Stimulated activated CD8-positive, alpha-beta memory T cell treated with anti-CD3 and anti-CD28 coated beads, Interleukin-12 subunit alpha, Interleukin-12 subunit beta, amount 100 ng/mL, for 24 hours (primary cell): ENCODE results near the gene GLIPR1L1.
"Not testable (repeated sequence)": the region's sequence is repeated elsewhere in the genome, so short reads cannot be mapped to it uniquely, and the experiment has no call there.

ENCODE experiments used
- DNase-seq: peaks from one replicate; pipeline ENCODE4 v3.0.0-alpha.2; 2020; ENCODE audit errors: extremely low read depth

GLIPR1L1 gene, protein sequence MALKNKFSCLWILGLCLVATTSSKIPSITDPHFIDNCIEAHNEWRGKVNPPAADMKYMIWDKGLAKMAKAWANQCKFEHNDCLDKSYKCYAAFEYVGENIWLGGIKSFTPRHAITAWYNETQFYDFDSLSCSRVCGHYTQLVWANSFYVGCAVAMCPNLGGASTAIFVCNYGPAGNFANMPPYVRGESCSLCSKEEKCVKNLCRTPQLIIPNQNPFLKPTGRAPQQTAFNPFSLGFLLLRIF

DNA sequence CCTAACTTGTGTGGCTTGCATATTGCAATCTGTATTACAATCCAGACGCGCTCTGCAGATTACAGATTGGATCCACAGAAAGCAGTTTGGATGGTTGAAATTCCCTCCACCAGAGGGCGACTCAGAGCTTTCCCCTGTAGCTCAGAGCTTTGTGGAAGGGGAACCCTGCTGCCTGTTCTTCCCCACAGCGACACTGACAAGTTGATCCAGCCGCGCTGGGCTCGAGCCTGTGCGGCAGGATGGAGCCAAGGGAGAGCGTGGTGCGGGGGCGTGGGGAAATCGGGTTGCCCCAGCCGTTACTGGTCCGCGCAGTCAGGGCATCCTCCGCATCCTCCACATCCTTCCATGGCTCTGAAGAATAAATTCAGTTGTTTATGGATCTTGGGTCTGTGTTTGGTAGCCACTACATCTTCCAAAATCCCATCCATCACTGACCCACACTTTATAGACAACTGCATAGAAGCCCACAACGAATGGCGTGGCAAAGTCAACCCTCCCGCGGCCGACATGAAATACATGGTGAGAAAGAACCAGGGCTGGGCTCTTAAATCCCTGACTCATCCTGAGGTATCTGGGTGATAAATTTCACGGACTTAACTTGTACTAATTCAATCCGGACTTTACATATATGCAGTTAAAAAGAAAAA, at the start of gene GLIPR1L1:
TSS of gene GLIPR1L1 (plus strand) at position 287 of the 647 bp plus-strand sequence. CDS start at position 346, 59 bp downstream.
- peak; percentile 61 for DNase-seq

DNA sequence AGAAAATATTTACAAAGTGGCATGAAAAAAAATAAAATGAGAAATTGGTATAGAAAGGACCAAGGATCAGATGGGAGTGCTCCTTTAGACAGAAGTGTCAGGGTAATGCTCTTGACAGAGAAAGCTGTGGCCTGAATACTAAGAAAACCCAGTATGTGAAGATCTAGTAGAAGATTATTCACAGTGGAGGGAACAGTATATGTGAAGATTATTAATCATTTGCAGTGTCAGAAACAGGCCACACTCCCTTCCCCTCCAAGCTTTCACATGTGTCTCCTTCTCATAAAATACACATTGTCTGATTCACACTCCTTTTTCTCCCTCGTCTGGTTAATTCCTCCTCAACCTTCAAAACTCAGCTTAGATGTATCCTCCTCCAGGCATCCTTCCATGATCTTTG, 45.6 kb upstream of the GLIPR1L1 start:
- DNase-seq = no peak

DNA sequence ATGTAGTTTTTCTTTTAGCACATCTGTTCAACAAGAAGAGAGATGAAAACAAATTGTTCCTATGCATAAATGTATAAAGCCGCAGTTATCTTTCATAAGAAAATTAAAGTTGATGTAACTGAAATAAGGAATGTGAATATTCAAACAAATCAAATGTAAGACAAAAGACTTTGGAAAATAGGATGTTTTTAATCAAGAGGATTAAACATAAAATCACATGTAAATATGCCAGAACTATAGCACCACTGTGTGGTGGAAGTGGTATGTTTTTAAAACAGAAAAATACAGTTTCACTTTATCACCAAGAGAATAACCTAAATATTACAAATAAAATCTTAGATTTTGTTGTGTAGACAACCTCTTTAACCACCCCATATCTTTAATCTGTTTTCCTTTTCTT, 44.7 kb upstream of the GLIPR1L1 start:
- DNase-seq = no peak

DNA sequence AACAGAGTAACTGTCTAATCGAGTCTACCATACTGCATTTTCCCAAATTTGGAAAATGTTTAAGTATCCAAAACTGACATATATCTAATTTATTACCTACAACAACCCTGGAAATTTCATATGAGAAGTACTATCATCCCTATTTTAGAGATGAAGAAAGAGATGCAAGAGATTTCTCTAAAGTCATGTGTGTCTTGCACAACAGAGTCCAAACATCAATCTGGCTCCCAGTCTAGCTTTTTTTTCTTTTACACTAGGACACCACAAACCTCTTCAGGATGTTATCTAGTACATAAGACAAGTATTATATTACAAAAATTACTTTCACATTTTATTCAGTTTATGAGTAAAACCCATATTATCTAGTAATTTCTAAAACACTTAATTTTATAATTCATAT, 43.5 kb upstream of the GLIPR1L1 start:
- DNase-seq = no peak

DNA sequence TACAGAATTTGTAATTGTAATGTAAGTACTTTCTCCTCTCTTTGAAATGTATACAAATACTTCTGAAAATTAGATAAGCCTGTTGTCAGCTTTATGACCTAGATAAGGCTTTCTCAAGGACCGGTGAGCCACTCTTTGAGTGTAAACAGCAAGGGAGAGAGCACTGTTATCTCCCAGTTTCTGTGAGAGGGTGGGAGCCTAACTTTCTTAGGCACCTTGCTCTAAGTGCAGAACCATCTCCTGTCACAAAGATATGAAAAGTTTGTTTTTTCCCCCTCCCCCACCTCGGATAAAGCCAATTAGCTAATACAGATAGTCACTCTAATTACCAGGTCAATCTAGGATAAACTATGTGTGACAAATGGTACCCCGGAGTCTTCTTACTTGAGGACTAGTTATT, 40.1 kb upstream of the GLIPR1L1 start:
- no peak for DNase-seq

DNA sequence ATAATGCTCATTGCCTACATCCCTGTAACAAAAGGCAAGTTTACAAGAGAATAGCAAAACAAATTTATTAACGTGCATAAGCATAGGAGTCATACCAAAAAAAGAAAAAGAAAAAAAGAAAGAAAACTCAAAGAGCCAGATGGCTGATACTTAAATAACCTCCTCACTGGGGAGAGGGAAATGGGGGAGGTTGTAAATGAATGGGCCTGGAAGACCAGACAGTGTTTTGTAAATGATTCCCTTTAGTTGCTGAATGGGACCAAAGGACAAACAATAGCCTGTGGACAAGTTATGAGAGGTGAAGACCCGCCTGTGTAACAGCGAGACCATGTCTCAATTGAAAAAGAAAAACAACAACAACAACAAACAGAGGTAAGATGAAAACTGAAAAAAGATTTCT, 39.7 kb upstream of the GLIPR1L1 start:
- DNase-seq = no peak

DNA sequence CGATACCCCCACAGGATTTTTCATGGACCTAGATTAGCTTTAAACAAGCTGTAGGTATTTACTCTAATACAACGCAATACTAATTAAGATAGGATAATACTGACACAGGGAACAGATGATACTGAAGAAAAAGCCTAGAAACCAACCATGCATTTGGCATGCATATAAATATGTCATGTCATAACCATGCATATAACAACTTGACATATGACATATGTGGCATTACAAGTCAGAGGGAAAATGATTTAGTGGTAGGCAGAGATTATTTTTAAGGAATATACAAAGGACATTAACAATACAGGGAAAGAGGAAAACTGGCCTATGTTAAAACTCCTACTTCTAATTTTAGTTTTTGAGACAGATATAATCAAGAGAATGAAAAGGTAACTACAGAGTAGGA, 32.2 kb upstream of the GLIPR1L1 start:
- DNase-seq = no peak

DNA sequence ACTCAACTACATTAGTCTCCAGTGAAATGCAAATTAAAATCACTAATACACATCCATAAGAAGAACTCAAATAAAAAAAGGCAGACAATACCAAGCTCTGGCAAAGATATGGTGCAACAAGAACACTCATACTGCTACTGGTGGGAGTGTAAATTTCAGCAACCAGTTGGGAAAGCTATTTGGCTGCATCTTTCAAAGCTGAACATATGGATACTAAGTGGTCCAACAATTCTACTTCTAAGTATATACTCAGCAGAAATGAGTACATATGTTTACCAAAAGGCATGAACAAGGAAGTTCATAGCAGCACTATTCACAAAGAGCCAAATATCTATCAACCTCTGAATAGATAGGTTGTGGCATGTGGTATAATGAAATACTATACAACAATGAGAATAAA, 31.7 kb upstream of the GLIPR1L1 start:
- no peak for DNase-seq

DNA sequence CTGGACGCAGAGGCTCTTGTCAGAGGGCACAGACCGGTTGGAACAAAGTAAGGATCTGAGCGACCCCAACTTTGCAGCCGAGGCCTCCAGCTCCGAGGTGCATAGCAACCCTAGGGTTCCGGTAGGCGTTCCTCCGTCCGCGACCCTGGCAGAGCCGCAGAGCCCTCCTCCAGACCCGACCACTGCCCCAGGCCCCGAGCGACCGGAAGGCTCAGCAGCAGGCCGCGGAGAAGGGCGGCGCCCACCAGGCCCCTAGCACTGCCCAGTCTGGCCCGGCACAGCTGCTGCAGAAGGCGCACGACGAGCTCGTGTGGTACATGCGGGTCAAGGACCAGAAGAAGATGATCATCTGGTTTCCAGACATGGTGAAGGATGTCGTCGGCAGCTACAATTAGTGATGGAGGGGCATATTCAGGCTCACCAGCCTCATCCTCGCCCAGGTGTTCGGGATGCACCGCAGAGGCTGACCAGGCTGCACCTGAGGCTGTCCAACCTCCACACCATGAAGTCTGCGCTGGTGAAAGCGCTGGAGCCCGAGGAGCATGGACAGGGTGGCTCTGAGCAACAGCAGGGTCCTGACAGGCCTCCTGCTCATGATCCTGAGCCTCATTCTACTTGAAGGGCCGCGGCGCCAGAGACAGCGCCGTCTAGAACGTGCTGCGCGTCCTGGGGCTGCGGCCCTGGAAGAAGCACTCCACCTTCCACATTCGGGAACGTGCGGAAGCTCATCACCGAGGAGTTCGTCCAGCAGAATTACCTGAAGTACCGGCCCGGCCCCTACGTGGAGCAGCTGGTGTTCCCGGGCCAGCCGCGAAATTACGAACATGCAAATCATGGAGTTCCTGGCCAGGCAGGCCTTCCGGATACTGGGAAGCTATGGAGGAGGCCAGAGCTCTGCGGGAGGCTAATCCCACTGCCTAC, 28.8 kb upstream of the GLIPR1L1 start:
- no peak for DNase-seq

DNA sequence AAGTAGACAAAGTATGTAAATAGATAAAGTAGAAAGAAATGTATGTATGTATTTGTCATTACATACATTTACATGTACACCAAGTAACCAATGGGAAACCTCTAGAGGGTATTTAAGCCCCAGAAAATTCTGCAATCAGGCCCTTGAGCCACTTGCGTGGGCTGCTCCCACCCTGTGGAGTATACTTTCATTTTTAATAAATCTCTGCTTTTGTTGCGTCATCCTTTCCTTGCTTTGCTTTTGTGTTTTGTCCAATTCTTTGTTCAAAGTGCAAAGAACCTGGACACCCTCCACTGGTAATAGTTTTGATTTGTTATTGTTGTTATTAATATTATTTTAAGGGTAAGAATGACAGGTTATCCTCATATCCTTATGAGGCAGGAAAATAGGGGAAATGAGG, 26.2 kb upstream of the GLIPR1L1 start:
- no peak for DNase-seq

DNA sequence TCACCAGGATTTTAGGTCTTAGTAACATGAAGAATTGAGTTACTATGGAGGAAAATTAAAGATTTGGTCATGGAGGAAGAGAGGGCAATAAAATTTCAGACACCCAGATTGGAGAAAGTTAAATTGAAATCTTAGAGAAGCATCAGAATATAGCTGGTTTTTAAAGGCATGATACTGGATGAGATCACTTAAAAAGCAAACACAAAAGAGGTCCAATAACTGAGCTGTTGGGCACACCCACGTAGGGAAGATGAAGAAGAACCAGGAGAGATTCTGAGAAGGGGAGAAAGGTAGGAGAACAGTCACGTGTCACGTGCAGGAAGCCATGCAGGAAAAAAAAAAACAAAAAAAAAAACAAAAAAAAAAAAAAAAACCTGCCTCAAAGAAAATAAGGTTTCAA, 23.1 kb upstream of the GLIPR1L1 start:
- DNase-seq = no peak

DNA sequence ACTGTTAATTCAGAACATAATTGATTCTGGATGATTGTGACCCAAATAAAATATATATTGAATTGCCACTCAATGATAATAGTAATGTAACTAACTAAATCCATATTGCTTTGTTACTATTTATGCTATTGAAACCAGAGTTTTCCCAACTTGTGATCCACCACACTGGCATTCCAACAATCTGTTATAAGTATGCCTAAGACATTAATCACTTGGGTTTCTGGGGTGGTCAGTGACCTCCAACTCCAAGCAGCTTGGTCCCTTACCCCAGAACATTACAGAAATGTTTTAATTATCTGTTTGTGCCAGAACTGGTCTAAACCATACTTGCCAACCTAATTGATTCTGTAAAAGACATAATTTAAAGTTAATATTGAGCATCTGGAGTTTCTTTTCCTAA, 19.0 kb upstream of the GLIPR1L1 start:
- no peak for DNase-seq

DNA sequence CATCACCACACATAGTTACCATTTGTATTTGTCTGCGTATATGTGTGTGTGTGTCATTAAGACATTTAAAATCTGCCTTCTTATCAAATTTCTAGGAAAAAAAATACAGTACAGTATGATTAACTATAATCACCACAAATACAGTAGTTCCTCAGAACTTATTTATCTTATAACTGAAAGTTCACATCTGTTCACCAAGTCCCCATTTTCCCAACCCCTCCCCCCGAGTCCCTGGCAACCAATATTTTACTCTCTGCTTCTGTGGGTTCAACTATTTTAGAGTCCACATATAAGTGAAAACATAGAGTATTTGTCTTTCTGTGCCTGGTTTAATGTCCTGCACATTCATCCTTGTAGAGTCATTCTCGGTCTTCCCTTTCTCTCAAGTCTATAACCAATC, 16.7 kb upstream of the GLIPR1L1 start:
- DNase-seq = no peak

DNA sequence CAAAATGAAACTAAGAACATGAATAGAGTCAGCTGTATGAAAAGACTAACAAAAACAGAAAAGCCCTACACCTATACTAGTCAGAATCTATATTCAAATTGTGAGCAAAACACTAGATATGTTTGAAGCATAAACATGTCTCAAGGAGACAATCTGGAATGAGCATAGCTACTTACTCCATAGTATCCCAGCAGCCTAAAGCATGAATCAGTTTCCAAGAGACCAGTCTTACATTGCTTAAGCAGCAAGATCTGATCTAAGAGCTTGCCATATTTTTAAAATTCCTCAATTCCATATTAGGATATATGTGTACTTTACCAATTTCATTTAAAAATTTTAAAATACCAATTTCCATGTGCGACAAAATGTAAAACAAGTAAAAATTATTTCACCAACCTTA, 12.0 kb upstream of the GLIPR1L1 start:
- no peak for DNase-seq

DNA sequence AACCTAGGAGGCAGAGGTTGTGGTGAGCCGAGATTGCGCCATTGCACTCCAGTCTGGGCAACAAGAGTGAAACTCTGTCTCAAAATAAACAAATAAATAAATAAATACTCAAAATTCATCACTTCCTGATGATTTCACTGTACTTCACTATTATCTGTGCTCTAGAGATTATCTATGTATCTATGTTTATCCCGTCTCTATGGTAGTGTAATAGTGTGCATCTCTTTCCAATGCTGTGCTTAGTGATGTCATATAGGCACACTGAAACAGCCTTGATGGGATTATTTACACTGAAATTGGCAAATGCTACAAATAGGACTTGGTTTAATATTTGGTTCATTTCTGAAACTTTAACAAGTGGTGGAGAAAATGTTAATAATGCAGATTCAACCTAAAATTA, 10.8 kb upstream of the GLIPR1L1 start:
- no peak for DNase-seq

DNA sequence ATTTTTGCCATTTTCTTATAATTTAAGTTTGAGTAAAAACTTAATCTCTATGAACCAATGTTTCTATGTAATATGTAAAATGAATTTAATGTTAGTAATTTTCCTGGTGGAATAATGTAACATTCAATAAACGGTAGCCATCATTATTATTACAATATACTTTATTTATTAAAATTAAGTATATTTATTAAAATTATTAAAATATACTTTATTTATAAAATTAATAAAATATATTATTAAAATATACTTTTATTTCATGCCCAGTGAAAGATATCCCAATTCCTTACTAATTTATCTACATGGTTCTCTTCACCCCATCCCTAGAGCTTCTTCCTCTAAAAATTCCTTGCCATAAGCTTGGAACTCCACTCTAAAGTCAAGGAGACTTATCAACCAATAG, 6.8 kb upstream of the GLIPR1L1 start:
- no peak for DNase-seq

DNA sequence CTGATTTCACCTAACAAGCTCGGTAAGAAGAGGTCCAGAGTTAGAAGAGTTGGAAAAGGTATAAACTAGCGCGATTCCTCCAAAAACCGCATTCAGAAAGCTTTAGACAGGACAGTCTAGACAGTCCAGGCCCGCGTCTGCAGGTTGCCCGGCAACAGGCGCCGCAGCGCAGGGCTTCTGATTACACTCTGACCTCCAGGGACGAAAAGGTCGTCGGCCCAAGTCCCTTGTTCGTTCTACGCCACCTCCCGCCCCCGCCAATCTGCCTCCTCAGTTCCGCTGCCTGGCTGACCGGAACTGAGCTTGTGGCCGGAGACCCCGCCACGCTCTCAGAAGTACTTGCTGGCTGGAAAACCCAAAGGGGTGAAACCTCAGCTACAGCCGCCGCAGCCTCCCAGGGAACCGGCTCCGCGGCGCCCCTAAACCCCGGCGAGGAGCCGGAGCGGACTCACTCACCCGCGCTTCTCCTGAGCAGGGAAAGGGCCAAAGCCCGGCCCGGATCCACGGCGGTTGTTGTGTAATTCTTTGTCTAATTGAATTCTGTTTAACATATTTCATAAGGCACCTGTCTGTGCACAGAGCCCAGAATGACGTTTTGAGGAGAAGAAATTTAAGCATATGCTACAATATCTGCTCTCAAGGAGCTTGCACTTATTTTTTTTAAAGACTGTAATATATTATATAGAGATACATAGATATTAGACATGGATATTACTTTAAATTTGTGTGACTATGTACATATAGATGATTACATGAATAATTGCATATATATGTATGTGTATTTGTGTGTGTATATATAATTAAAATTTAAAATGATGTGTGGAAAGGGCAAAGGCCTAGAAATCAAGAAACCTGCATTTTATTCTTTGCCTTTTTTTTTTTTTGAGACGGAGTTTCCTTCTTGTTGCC, 4.3 kb upstream of the GLIPR1L1 start, which contains the start of gene CAPS2:
TSS of gene CAPS2 (minus strand) at position 407 of the 909 bp plus-strand sequence. CDS start 3,826 bp downstream, outside the sequence.
- no peak for DNase-seq

DNA sequence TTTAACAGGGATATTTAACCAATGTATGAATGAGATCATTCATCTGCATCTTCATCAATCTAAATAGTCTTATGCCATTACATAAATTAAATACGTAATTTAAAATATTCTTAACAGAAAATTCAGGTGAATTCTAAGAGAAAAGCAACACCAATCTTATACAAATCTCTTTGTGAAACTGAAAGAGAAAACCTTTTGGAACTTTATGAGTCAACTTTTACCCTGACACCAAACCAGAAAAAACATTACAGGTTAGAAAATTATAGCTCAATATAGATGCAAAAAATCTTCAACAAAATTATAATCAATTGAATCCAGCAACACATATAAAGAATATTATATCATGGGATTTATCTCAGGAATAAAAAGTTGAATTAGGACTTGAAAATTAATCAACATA, 3.4 kb downstream of the GLIPR1L1 start:
- no peak for DNase-seq

DNA sequence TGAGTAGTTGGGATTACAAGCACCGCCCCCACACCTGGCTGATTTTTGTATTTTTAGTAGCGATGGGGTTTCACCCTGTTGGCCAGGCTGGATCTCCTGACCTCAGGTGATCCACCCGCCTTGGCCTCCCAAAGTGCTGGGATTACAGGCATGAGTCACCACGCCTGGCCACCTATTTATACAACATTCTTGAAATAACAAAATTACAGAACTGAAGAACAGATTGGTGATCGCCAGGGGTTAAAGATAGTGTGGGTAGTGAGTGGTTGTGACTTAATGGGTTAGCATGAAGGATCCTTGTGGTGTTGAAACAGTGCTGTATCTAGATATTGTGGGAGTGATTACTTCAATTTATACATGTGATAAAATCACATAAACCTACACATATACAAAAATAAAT, 7.4 kb downstream of the GLIPR1L1 start:
- DNase-seq = no peak

DNA sequence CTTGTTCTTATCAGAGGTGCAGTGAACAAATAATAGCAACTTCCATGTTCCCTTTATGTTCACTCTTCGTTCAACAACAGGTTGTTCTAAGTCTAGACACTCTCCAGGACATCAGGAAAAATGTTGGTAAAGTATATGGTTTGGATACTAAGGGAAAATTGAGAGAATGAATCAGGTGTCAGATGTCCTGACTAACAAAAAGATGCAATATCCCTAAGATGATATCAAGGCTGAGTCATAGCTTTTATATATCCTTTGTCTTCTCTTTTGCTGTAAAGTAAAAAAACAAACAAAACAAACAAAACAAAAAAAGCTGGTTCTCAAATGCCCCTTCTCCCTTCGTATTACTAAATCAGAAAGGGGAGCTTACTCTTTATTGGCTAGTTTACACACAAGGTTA, 11.1 kb downstream of the GLIPR1L1 start:
- DNase-seq = no peak

DNA sequence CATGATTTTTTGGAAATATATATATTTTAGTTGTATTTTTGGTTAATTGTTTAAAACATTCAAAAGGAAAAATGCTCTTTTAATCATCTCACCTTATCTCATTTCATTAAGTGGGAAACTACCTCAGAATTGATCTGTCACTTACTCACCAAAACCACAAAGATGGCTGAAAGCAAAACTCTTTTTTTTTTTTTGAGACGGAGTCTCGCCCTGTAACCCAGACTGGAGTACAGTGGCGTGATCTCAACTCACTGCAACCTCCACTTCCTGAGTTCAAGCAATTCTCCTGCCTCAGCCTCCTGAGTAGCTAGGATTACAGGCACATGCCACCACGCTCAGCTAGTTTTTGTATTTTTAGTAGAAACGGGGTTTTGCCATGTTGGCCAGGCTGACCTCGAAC, 11.7 kb downstream of the GLIPR1L1 start:
- DNase-seq = not testable (repeated sequence)

DNA sequence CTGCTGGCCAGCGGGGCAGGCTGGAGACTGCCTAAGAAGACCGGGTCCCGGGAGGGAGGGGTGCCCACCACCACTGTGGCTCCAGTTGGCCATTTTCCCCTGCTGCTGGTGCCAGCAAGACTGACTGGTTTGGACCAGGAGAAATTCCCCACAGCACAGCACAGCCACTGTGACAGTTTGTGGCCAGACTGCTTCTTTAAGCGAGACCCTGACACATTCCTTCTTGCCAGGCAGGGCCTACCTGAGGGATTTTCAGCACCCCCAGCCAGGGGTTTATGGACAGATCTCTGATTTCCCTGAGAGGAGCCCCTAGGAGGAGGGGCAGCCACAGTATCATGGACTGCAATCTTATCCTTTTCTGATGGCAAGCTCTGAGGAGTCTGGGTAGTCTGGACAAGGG, 15.5 kb downstream of the GLIPR1L1 start:
- DNase-seq = no peak
